GOT3 (cell line): ENCODE results near the gene ZNF93.
"Not testable (repeated sequence)": the region's sequence is repeated elsewhere in the genome, so short reads cannot be mapped to it uniquely, and the experiment has no call there.

Source experiments
- DNase-seq: peaks from one replicate; lab custom pipeline; 2025; ENCODE audit warnings: mixed read lengths; lab: John Stamatoyannopoulos, UW

The ZNF93 gene

DNA sequence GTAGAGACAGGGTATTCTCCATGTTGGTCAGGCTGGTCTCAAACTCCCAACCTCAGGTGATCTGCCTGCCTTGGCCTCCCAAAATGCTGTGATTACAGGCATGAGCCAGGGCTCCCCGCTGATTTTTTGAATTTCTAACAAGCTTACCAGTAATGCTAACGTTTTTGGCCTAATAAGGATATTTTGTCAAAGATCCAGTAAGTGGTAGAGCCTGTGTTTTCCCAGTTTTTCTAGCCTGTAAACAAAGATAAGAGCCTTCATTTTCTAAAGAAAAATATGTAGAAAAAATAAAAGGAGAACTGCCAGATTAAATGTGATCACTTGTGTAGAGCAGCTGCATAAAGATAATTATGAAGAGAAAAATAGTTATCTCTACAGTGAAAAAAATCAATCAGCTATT is 37.7 kb downstream of the ZNF93 start:
- no peak for DNase-seq

DNA sequence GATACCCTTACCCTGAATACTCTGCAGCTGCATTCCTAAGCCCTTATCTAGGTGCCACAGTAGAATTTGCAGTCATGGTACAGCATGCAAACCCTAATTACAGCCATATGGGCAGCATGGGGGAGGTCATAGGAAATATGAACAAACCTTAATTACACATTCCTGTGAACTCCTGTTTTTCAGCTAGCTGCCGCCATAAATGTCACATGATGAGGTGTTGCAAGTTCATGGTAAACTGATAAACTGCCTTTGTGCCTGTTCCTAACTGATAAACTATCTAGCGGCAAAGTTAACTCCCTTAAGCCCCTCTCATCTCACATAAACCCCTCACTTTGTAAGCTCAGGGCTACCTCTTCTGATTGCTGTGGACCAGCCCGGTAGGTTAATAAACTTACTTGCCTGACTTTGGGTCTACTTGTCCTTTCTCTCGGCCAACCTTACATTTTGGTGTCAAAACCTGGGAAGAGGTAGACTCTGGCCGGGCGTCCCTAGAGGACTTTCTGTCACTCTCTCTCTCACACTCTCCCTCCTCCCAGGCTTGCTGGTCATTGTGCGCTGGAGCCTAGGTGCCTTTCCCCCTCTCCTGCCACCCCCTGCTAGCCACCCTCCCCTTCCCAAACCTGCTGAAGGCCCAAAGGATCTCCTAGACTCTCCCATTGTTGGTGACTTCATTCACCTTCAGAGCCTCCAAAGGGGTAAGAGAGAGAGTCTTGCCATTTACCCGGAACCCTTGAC is 43.3 kb downstream of the ZNF93 start:
- DNase-seq: no peak

DNA sequence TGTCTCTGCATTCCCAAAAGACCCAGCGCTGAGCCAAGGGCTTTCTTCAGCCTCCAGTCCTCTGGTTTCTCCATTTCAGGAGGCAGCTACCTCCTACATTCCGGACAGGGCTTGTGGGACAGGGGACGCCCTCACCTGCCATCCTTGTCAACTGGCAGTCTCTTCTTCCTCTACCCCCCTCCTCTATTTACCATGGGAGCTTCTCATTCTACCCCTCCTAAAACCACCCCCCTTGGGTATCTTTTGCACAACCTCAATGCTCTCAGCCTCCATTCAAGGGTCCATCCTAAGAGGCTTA is 43.8 kb downstream of the ZNF93 start:
- no peak for DNase-seq

DNA sequence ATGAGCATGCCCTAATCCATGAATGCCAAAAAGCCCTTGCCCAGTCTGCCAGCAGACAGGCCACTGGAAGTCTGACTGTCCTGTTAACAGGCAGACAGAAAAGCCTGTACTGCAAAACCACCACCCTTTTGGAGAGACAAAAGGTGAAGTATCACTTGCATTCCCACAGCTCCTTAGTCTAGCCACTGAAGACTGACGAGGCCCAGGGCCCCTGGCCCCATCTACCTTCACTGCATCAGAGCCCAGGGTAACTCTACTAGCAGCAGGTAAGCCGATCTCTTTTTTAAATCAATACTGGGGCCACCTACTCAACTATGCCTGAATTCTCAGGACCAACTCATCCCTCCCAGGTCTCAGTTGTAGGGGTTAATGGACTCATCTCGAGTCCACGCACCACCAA is 45.5 kb downstream of the ZNF93 start:
- DNase-seq: no peak

DNA sequence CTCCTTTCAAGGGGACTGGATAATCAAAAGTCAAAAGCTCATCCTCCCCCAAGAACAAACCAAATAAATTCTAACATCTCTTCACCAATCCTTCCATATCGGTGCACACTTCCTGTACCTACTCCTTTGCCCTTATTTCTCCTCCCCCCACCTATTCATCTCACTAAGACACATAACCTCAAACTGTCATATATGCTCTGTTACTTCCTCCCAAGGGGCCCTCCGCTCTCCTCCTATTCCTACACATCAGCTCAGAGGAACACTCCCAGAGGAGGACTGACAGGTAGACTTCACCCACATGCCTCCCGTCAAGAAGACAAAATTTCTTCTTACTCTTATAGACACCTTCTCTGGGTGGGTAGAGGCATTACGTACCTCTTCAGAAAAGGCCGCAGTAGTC is 48.1 kb downstream of the ZNF93 start:
- DNase-seq: no peak

DNA sequence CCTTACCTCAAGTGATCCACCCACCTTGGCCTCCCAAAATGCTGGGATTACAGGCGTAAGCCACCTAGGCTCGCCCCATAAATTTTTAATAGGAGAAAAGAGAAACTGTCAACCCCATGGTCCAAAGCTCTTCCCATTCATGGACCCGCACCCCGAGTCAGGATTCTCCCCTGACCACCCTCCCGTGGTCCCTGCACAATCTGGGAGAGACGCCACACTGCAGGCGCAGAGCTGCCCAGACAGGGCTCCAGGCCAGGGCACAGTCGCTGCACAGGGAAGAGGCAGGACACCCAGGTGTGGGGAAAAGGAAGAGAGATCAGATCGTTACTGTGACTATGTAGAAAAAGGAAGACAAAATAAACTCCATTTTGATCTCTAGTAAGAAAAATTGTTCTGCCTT is 54.5 kb downstream of the ZNF93 start:
- no peak for DNase-seq

DNA sequence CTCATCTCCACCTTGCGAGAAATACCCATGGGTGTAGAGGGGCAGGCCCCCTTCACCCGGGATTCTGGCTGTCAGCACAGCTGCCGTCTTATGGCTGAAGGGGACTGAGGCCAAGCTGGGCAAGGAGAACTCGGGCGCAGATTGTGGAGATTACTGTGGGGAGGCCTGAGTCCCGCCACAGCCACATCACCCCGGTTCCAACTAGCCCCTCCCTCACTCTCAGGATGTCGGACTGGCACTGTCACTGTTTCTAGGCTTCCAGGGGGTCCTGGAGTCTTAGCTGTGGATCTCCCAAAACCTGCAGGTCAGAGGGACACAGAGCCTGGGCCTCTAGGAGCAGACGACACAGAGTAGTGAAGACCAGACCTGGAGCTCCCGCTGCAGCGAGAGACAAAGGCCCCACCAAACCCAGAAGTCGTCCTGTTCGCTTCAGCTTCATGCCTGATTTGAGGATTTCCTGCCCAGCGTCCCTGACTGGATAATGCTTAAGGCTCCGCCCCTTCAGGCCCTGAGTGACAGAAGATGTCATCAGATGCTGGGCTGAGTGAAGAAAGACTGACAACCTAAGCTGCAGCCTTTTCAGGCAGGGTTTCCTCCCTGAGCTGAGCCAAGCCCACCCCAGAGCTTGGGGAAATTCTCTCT is 55.8 kb downstream of the ZNF93 start:
- no peak for DNase-seq

DNA sequence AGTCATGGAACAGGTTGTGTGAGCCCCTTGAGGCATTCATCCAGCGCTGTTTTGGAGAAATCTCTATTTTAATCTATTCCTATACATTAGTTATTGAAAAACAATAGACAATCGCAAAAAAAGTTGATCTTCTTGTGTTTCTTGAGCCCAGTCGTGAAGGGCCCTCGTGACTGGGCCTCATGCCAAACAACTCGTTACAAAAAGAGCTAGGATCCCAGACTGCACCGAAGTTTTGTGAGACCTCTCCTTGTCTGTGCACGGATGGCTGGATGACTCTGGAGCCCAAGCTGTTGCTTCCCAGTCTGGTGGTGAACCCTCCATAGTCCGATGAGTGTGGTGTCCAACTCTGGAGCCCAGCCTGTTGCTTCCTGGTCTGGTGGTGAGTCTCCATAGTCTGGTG is 57.0 kb downstream of the ZNF93 start:
- not testable (repeated sequence) for DNase-seq

DNA sequence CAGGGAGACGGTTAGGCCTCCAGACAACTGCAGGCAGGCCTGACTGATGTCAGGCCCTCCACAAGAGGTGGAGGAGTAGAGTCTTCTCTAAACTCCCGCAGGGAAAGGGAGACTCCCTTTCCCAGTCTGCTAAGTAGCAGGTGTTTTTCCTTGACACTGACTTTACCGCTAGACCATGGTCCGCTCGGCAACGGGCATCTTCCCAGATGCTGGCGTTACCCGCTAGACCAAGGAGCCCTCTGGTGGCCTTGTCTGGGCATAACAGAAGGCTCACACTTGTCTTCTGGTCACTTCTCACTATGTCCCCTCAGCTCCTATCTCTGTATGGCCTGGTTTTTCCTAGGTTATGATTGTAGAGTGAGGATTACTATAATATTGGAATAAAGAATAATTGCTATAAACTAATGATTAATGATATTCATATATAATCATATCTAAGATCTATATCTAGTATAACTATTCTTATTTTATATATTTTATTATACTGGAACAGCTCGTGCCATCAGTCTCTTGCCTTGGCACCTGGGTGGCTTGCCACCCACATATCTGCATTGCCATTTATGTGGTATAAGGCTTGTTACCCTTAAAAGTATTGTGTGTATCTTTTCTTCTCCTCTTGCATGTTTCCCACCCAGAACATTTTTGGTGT is 58.5 kb downstream of the ZNF93 start:
- DNase-seq: not testable (repeated sequence)

DNA sequence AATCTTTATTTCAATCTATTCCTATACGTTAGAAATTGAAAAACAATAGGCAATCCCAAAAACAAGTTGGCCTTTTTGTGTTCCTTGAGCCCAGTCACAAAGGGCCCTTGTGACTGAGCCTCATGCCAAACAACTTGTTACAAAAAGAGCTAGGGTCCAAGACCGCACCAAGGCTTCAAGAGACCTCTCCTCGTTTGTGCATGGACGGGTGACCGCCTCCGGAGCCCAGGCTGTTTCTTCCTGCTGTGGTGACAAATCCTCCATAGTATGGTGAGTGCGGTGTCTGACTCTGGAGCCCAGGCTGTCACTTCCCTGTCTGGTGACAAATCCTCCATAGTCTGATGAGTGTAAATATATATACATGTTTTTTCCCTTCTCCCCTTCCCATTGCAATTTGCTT is 63.7 kb downstream of the ZNF93 start:
- DNase-seq: no peak

DNA sequence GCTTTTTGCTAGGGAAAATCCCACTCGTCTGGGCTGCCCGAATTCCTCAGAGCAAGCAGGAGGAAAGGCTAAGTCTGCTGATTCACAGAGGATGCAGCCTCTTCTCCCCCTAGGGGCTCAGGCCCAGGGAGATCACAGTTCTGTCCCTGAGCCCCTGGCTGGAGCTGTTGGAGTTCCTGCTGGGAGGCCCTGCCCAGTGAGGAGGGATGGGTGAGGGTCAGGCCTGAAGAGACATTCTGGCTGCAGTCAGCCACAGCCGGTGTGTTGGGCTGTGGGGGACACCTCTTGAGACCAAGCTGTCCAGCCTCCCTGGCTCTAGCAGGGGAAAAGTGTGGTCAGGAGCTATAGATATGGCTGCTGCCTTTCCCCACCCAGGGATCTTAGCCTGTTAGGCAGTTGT is 65.4 kb downstream of the ZNF93 start:
- DNase-seq: not testable (repeated sequence)

DNA sequence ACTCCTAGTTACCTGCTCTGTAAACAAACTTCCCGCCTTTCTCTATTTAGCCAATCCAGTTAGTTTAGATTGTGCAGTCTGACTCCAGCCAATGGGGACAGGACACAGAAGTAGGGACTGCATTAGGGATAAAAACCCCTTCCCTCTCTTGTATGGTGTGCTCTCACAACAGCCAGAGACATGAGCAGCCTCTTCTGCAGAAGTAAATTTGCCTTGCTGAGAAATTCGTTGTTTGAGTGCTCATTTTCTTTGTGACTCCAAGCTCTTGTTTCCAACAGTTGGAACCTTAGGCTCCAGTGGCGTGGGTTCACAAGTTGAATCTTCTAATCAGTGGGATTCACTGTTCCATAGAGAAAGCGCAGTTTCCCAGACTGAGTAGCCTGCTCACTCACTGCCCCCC is 66.1 kb downstream of the ZNF93 start:
- DNase-seq: no peak
